Kasumi-1 (cell line): ENCODE data around the gene MTG2.
A peak's percentile ranks its signal among the peaks of the same experiment; 100 is the strongest.

Experiments used
- DNase-seq, 2 experiments: peaks; one replicate each; lab custom pipeline; 2025; lab: John Stamatoyannopoulos, UW

MTG2 gene

GRCh38 chr20:62219992-62220665 is 37.3 kb downstream of the MTG2 start, which contains the start of gene HRH3:
Gene HRH3 (minus strand): TSS chr20:62220278. CDS start chr20:62219970, 308 bp downstream.
- peak; percentile 6 to 24 for DNase-seq

DNA sequence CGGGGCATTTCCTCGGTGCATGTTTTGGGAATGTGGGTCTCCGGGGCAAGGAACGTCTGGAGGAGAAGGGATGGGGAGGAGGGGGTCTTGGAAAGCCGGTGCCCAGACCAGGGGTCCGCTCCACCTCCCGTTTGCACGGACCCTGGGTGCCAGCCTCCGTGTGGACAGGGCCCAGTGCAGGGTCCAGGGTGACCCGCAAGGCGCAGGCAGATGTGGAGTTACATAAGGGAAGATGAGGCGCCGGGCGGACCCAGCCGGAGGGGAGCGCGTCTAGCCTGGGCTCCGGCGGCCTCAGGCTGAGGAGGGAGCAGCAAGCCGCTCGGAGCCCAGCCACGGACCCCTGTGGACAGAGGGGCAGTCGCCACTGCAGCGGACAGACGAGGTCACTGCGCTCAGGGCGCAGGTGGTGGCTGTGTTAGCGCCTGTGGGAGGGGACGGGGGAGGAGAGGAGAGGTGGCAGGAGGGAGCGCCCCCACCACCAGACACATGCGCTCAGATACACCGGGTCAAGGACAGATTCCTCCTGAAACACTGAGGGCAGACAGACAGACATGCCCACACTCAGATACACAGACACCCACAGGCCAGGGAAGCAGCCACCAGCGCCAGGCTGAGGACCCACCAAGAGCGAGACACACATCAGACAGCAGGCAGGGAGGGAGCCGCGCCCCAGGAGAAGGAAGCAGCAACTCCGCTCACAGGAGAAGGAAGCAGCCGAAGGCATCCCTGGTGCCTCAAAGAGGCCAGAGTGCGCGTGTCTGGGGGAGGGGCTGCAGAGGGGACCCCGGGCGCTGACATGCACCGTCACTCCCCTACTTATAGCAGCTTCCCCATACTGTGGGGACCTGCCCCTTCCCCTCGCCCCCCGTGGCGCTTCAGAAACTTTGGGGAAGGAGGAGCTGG is 38.1 kb downstream of the MTG2 start:
- DNase-seq, result peak; percentile 39 to 42

DNA sequence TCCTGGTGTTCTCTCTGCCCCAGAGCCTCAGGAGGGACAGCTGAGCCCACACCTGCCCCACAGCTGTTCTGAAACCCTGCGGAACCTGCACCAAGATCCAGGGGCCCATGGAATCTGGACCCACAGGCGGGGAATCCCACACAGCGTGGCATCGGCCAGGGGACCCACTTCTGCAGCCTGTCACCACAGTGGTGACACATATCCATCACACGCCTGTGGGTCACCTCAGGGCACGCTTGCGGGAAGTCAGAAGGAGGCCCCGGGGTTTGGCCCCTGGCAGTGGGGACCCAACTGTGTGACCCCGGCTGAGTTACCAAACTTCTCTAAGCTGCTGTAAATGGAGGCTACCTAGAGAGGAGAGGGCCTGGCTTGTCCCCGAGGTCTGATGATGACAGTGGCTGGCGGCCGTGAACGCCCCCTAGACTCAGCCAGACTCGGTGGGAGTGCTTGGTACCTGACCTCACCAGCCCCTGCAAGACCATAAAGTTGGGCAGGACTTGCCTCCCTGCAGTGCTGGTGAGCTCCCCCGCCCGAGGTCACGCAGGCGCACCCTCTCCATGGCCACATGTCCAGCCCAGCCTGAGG is 39.5 kb downstream of the MTG2 start:
- no peak for DNase-seq

DNA sequence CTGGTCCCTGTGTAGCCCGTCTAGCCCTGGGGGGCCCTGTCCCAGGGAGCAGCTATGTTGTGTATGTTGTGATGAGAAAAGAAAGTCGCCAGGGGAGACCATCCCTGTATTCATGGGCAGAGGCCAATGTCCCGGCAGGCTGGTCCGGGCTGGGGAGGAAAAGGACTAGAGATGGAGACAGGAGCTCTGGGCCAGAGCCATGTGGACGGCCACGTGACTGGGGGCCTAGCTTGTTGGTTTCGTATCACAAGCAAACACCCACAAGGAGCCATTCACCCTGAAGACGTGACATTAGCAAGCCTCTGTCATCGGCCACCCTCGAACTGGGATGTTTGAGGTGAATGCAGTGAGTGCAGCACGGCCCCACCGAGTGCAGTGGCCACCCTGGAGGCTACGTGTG is 40.1 kb downstream of the MTG2 start:
- no peak for DNase-seq

- DNase-seq, result no peak
Measured at GRCh38 chr20:62223571-62223970, 40.7 kb downstream of the MTG2 start.

- no peak for DNase-seq
Measured at GRCh38 chr20:62224113-62224855, 41.5 kb downstream of the MTG2 start.

DNA sequence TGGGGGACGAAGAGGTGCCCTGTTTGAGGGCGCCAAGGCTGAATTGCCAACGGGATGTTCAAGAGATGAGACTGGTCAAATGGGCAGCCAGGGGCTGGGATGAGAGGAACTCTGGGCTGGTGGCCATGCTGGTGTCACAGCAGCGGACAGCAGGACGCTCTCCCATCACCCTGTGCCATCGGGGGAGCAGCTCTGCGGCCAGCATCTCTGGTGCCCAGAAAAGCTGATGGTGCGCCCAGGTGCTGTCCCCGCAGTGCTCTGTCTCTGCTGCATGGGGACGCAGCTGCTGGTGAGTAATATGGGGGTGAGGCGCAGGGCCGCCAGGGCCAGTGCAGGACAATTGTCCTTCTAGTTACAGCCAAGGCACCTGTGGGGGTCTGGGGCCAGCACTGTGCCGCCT is 42.2 kb downstream of the MTG2 start:
- DNase-seq, result no peak

DNA sequence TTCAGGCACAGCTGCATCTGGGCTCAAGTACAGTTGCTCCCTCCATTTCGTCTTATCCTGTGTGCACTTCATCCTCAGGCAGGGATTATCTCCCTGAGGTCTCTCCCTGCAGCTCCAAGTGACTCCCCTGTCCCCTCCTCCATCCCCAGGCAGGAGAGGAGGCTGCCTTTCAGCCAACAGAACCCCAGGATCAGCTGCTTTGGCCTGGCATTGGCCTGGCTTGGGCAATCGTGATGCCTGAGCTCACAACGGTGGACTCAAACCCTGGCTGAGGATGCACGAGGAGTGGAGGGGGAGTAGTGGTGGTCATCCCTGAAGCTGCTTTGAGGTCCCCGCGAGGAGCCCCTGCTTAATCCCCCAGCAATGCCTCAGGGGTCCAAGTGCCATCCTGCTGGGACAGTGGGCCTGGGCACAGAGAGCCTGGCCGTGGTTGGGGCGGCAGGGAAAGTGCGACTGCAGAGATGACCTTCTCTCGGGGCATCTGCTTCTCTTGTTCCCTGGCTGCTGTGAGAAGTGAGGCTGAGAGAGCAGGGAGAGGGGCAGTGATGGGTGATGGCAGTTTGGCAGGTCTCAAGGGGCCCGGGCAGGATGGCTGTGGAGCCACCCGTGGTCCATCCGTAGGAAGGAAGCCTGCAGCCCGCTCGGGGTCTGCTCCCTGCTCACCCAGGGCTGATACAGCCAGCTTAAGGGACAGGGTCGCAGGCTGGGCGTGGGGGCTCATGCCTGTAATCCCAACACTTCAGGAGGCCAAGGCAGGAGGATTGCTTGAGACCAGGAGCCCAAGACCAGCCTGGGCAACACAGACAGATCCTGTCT is 43.2 kb downstream of the MTG2 start:
- DNase-seq, result no peak

- DNase-seq, result no peak
Measured at GRCh38 chr20:62226707-62227590, 44.1 kb downstream of the MTG2 start.

DNA sequence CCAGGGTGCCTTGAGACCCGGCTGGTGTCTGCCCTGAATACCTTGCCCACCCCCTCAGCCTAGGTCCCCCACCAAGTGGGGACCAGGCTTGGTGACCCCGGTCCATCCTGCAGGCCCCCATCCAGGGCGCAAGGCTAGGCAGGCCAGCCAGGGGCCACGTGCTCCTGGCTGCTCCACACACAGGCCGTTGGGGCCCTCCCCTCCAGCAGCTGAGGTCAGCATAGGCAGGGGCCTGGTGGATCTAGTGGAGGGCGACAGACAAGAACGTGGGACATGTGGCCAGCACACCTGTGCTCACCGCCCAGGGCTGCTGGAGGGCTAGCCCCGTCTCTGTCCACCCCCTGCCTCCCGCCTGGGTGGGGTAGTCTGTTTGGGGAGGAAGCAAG is 44.8 kb downstream of the MTG2 start:
- DNase-seq, result no peak

DNA sequence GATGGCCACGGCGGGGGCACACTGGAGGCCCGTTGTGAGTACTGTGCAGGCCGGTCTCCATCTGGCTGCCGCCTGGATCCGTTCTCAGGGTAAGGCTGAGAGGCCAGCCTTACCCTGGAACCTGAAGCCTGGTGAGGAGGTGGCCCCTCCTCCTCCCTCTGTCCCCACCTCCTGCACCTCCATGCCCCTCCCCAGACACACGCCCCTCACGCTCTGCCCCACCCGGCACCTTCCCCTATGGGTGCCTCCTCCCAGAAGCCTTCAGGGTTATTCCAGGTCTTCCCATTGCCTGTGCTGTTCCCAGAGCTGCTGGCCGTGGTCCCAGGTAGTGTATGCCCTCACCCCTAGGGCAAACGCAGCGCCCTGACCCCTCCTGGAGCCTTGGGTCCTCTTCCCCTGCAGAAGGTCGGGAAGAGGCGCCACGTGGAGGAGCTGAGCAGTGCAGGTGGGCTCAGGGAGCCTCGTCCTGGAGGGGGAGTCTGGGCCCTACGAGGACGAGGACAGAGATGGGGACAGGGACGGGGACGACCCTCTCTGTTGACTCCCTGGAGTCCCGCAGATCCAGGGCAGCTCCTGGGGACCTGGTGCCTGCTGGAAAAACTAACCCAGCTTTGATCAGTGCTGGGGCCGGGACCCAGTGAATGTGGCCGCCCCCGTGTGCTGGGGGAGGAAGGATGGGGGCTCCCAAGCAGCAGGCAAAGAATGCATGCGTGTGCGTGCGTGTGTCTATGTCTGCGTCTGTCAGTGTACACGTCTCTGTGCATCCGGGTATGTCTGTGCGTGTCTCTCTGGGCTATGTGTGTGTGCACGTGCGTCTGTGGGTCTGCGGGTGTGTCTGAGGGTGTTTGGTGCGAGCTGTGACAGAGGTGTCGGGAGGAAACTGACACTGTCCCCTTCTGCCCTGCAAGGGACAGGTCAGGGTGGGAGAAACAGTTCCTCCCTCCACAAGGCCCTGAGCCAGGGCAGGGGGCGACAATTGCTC is 45.4 kb downstream of the MTG2 start:
- no peak for DNase-seq

DNA sequence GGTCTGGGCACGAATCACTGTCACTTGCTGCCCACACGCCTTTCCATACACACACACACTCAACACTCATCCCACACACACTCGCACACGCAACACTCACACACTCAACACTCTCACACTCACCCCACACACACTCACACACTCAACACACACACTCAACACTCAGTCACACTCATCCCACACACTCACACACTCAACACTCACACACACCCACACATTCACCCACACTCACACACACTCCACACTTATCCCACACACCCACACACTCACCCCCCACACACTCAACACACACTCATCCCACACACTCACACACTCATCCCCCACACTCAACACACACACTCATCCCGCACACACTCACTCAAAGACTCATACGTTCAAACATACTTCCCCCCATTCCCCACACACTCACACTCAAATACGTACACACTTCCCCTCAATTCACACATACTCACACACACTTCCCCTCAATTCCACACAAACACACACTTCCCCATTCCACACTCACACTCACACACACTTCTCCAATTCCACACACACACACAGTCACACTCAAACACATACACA is 46.2 kb downstream of the MTG2 start:
- DNase-seq, result no peak

- no peak for DNase-seq
Measured at GRCh38 chr20:62229667-62230066, 46.8 kb downstream of the MTG2 start.

DNA sequence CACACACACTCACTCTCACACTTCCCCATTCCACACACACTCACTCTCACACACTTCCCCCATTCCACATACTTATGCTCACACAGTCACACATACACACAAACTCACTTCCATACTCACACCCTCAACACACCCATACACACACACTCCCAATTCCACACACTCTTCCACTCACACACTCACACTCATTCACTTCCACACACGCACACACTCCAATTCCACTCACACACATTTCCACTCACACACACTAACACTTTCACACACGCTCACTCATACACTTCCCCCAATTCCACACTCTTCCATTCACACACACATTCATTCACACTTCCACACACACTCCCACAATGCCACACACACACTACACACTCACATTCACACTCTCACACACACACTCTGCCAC is 47.4 kb downstream of the MTG2 start:
- DNase-seq, result no peak

- DNase-seq, result no peak
Measured at GRCh38 chr20:62230696-62231095, 47.9 kb downstream of the MTG2 start.

GRCh38 chr20:62231292-62231691 is 48.5 kb downstream of the MTG2 start:
- no peak for DNase-seq

GRCh38 chr20:62232194-62232593 is 49.4 kb downstream of the MTG2 start:
- DNase-seq, result no peak

DNA sequence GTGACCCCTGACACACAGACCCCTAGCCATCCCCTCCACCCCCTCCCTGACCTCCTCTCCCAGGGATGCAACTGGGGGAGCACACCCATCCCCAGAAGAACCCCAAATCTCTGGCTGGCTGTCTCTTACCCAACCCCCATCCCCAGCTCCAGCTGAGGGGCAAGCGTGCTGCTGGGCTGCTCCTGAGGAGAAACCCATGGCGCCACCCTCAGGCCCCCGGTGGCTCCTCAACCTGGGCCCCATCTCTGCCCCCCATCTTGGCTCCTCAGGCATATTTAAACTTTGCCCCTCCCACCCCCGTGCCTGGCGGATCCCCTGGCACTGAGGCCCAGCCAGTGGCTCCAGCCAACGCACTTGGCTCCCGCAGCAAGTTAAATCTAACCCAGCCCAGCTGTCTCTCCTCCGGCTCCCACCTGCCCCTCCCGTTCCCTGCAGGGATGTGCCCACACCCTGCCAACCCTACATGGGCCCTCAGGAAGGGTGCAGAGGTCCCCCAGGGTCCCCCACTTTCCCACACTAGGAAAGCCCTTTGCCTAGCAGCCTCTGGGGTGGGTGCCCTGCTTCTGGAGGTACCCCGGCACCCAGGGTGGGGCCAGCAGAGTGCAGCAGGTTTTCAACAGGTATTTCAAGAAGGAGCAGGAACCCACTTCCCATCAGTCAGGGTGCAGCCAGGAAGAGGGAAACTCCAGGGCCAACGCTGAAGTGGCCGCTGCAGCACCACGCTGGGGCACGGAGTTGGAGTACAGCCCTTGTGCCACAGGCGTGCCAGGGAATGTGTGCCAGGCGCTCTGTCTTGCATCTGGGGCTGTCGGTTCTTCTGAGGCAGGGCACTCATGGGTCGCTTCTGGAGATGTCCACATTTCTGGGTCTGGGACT is 50.2 kb downstream of the MTG2 start:
- DNase-seq, result no peak
